Natural killer cell treated with Interleukin-12 subunit alpha and Interleukin-12 subunit beta and Interleukin-15 and Interleukin-18, amount 100 ng/mL, for 72 hours (primary cell): ENCODE results near the gene SEMA3G. TPM values are rescaled to one million over a fixed set of nuclear protein-coding genes. Genes with fewer than 3 reads are reported as not detected.

Source experiments
- ATAC-seq, 2 donors: fragments of 150-1000 bp; cut with Tn5 transposase in 1 of 2; sonication (Bioruptor Pico), chemical (Tn5 transposase) in 1 of 2; 2 replicates each; pipeline ENCODE4 v1.10.0; 2021
- DNase-seq: peaks from one replicate; pipeline ENCODE4 v3.0.0; 2022; ENCODE audit warnings: low spot score
- H3K27ac Mint-ChIP-seq, 2 donors: 1 replicate in 1 of 2; 2 replicates in 1 of 2; pipeline ENCODE4 v1.8.0; 2022; ENCODE audit warnings: mixed read lengths in 2 of 2, mild to moderate bottlenecking in 1 of 2, moderate library complexity in 1 of 2
- H3K27me3 Mint-ChIP-seq, 2 donors: 1 replicate in 1 of 2; 2 replicates in 1 of 2; pipeline ENCODE4 v1.8.0; 2022; ENCODE audit warnings: mixed read lengths in 2 of 2
- H3K36me3 Mint-ChIP-seq: one replicate; pipeline ENCODE4 v1.8.0; 2022; ENCODE audit warnings: mixed read lengths
- H3K4me1 Mint-ChIP-seq, 2 donors: 1 replicate in 1 of 2; 2 replicates in 1 of 2; pipeline ENCODE4 v1.8.0; 2022; ENCODE audit warnings: low read depth in 2 of 2, mixed read lengths in 2 of 2, mild to moderate bottlenecking in 1 of 2
- H3K4me3 Mint-ChIP-seq: one replicate; pipeline ENCODE4 v1.8.0; 2022; ENCODE audit warnings: mixed read lengths
- H3K9me3 Mint-ChIP-seq: 2 replicates; pipeline ENCODE4 v1.8.0; 2022; ENCODE audit warnings: mixed read lengths
- total RNA-seq, 2 donors: library from RNA; stranded (reverse); gene quantifications; one replicate each; pipeline ENCODE4 v1.2.3, GENCODE V29; 2022

SEMA3G gene
- total RNA-seq, 2 donors from 2014 or later = 0.08 TPM; not detected in 1

GRCh38 chr3:52391096-52391495 lies 53.8 kb downstream of the SEMA3G start:
- H3K9me3 Mint-ChIP-seq = no peaks in the 10 kb centered on the region
- H3K36me3 Mint-ChIP-seq = no peaks in the 10 kb centered on the region
- DNase-seq = no peak
- H3K27ac Mint-ChIP-seq = no peak overlapping the region
- H3K27me3 Mint-ChIP-seq = no peaks in the 10 kb centered on the region
- no peak overlapping the region for H3K4me3 Mint-ChIP-seq
- no peak for ATAC-seq
- no peaks in the 10 kb centered on the region for H3K4me1 Mint-ChIP-seq

- no peak for DNase-seq
- Mint-ChIP-seq H3K27ac (no peak overlapping the region), H3K4me1 (peaks cover 0 to 5% of the 10 kb centered on the region in 2 donors), H3K27me3 (no peaks in the 10 kb centered on the region), H3K9me3 (no peaks in the 10 kb centered on the region), H3K36me3 (no peaks in the 10 kb centered on the region), H3K4me3 (no peak overlapping the region)
- ATAC-seq = no peak
Observed at GRCh38 chr3:52388933-52389332, 56.0 kb downstream of the SEMA3G start.

- H3K4me1 Mint-ChIP-seq = peaks cover 0 to 5% of the 10 kb centered on the region in 2 donors
- H3K9me3 Mint-ChIP-seq = no peaks in the 10 kb centered on the region
- ATAC-seq (no peak), DNase-seq (no peak)
- H3K27me3 Mint-ChIP-seq = no peaks in the 10 kb centered on the region
- no peak overlapping the region for H3K27ac Mint-ChIP-seq
- H3K4me3 Mint-ChIP-seq = no peak overlapping the region
- no peaks in the 10 kb centered on the region for H3K36me3 Mint-ChIP-seq
Observed at GRCh38 chr3:52388348-52388821, 56.5 kb downstream of the SEMA3G start.

- ATAC-seq = no peak
- peaks cover 0 to 5% of the 10 kb centered on the region in 2 donors for H3K4me1 Mint-ChIP-seq
Observed at GRCh38 chr3:52387481-52387880, 57.4 kb downstream of the SEMA3G start.

GRCh38 chr3:52385157-52385556 lies 59.7 kb downstream of the SEMA3G start:
- Mint-ChIP-seq H3K27ac (no peak overlapping the region), H3K4me3 (no peak overlapping the region), H3K9me3 (no peaks in the 10 kb centered on the region), H3K4me1 (peaks cover 0 to 5% of the 10 kb centered on the region in 2 donors), H3K36me3 (no peaks in the 10 kb centered on the region), H3K27me3 (no peaks in the 10 kb centered on the region)
- no peak for DNase-seq
- ATAC-seq = no peak

More at GRCh38 chr3:52387481-52387880, 57.4 kb downstream of the SEMA3G start:
- Mint-ChIP-seq H3K27me3 (no peaks in the 10 kb centered on the region), H3K4me3 (no peak overlapping the region), H3K27ac (no peak overlapping the region), H3K36me3 (no peaks in the 10 kb centered on the region), H3K9me3 (no peaks in the 10 kb centered on the region)
- DNase-seq = no peak

GRCh38 chr3:52384019-52384761 lies 60.7 kb downstream of the SEMA3G start:
- no peak overlapping the region for H3K4me3 Mint-ChIP-seq
- DNase-seq (no peak), ATAC-seq (no peak)
- H3K27ac Mint-ChIP-seq = no peak overlapping the region
- no peaks in the 10 kb centered on the region for H3K27me3 Mint-ChIP-seq
- H3K9me3 Mint-ChIP-seq = no peaks in the 10 kb centered on the region
- H3K4me1 Mint-ChIP-seq = peaks cover 0 to 5% of the 10 kb centered on the region in 2 donors
- no peaks in the 10 kb centered on the region for H3K36me3 Mint-ChIP-seq

- no peaks in the 10 kb centered on the region for H3K36me3 Mint-ChIP-seq
- H3K27me3 Mint-ChIP-seq = no peaks in the 10 kb centered on the region
- peaks cover 0 to 5% of the 10 kb centered on the region in 2 donors for H3K4me1 Mint-ChIP-seq
- DNase-seq (no peak), ATAC-seq (no peak)
- no peak overlapping the region for H3K4me3 Mint-ChIP-seq
- no peaks in the 10 kb centered on the region for H3K9me3 Mint-ChIP-seq
- no peak overlapping the region for H3K27ac Mint-ChIP-seq
Observed at GRCh38 chr3:52383446-52383845, 61.5 kb downstream of the SEMA3G start.

Other genes starting within 250 kb of the SEMA3G start
- gene ALAS1, start 246.9 kb downstream of the SEMA3G start, total RNA-seq = 100 to 1,000 TPM in 1 of 2 donors, 10 to 100 TPM in 1; 93.6 to 121 TPM
- gene TLR9, start 219.5 kb downstream of the SEMA3G start, total RNA-seq = under 1 TPM; 0.10 to 0.39 TPM
- 100 to 1,000 TPM in 1 of 2 donors, 10 to 100 TPM in 1; 90.3 to 117 TPM for gene TWF2, start 205.9 kb downstream of the SEMA3G start, total RNA-seq
- 10 to 100 TPM; 45.7 to 47.7 TPM for gene PPM1M, start 199.3 kb downstream of the SEMA3G start, total RNA-seq
- gene WDR82, start 166.5 kb downstream of the SEMA3G start, total RNA-seq = 10 to 100 TPM; 82.8 to 87.4 TPM
- gene GLYCTK, start 157.3 kb downstream of the SEMA3G start, total RNA-seq = 10 to 100 TPM; 26.0 to 34.2 TPM
- 10 to 100 TPM; 24.3 to 35.4 TPM for gene DNAH1, start 128.8 kb downstream of the SEMA3G start, total RNA-seq
- 100 to 1,000 TPM in 1 of 2 donors, 10 to 100 TPM in 1; 96.1 to 131 TPM for gene BAP1, start 35.1 kb downstream of the SEMA3G start, total RNA-seq
- 10 to 100 TPM in 1 of 2 donors, 1 to 10 TPM in 1; 3.8 to 11.8 TPM for gene PHF7, start 34.4 kb downstream of the SEMA3G start, total RNA-seq
- gene TNNC1, start 8.9 kb upstream of the SEMA3G start, total RNA-seq = not detected
- gene NISCH, start 10.5 kb upstream of the SEMA3G start, total RNA-seq = 100 to 1,000 TPM in 1 of 2 donors, 10 to 100 TPM in 1; 72.5 to 116 TPM
- under 1 TPM; 0.57 to 0.92 TPM for gene STAB1, start 50.2 kb upstream of the SEMA3G start, total RNA-seq
- gene NT5DC2, start 88.8 kb upstream of the SEMA3G start, total RNA-seq = 100 to 1,000 TPM in 1 of 2 donors, 10 to 100 TPM in 1; 59.7 to 166 TPM
- gene UQCC5, start 91.5 kb upstream of the SEMA3G start, total RNA-seq = 10 to 100 TPM in 1 of 2 donors, 1 to 10 TPM in 1; 6.7 to 18.0 TPM
- gene PBRM1, start 240.8 kb upstream of the SEMA3G start, total RNA-seq = 10 to 100 TPM; 85.3 to 95.4 TPM
- 100 to 1,000 TPM; 153 to 225 TPM for gene GNL3, start 240.9 kb upstream of the SEMA3G start, total RNA-seq